ENCODE measurements around the gene SHC3. TPM values are rescaled to one million over a fixed set of nuclear protein-coding genes. Genes with fewer than 3 reads are reported as not detected.
A peak's percentile ranks its signal among the peaks of the same experiment; 100 is the strongest.

The SHC3 gene
- total RNA-seq, 1 donor from 2014 or later, result 0.85 TPM

DNA sequence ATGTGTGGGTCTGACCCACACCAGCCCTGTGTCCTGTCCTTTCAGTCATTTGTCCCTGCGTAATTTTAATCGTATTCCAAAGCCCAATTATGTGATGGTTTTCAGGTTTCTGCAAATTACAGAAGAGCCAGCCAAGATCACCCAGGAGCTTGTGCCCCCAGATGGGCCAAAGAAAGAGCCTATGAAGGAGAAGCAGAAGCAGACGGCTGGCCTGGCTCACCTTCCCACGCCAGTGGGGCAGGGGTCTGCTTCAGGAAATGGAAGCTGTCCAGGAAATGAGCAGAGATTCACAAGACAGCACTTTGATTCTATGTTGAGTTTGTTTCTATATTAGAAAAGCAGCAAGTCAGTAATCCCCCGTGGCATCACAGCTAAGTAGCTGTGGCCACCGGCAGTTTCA is 175.6 kb downstream of the SHC3 start:
- TF ChIP-seq, protein P1, sequence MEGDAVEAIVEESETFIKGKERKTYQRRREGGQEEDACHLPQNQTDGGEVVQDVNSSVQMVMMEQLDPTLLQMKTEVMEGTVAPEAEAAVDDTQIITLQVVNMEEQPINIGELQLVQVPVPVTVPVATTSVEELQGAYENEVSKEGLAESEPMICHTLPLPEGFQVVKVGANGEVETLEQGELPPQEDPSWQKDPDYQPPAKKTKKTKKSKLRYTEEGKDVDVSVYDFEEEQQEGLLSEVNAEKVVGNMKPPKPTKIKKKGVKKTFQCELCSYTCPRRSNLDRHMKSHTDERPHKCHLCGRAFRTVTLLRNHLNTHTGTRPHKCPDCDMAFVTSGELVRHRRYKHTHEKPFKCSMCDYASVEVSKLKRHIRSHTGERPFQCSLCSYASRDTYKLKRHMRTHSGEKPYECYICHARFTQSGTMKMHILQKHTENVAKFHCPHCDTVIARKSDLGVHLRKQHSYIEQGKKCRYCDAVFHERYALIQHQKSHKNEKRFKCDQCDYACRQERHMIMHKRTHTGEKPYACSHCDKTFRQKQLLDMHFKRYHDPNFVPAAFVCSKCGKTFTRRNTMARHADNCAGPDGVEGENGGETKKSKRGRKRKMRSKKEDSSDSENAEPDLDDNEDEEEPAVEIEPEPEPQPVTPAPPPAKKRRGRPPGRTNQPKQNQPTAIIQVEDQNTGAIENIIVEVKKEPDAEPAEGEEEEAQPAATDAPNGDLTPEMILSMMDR (IDR thresholded peaks at IDR 0.05), result no peak
- Histone ChIP-seq H3K4me1 (peaks cover 12 to 29% of the 10 kb centered on the region in 2 donors), H3K4me3 (no peak overlapping the region), H3K27me3 (no peaks in the 10 kb centered on the region), H3K36me3 (peaks cover 26 to 52% of the 10 kb centered on the region in 2 donors), H3K9me3 (no peaks in the 10 kb centered on the region), H3K27ac (no peak overlapping the region)
- intact Hi-C loops (cut with DNase I), result no loop called here
- peak in 1 of 2 donors; percentile 22 for DNase-seq (ENCODE audit: low spot score in 2 of 2)

DNA sequence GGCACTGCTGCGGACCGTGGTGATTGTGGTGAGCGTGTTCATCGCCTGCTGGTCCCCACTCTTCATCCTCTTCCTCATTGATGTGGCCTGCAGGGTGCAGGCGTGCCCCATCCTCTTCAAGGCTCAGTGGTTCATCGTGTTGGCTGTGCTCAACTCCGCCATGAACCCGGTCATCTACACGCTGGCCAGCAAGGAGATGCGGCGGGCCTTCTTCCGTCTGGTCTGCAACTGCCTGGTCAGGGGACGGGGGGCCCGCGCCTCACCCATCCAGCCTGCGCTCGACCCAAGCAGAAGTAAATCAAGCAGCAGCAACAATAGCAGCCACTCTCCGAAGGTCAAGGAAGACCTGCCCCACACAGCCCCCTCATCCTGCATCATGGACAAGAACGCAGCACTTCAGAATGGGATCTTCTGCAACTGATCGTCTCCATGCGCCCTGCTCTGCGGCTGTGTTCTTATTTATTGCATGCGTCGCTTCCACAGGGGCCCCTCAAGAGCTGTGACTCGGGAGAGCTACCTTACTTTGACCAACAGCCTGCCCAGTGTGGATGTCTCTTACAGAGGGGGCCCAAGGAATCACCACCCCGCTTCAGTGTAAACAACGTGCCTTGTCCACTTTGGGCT is 176.6 kb downstream of the SHC3 start:
- H3K4me1 ChIP-seq, result peaks cover 18 to 39% of the 10 kb centered on the region in 2 donors
- no peaks in the 10 kb centered on the region for H3K27me3 ChIP-seq
- H3K4me3 ChIP-seq, result no peak overlapping the region
- no peak overlapping the region for H3K27ac ChIP-seq
- TF ChIP-seq, protein P1 (IDR thresholded peaks at IDR 0.05), result no peak
- H3K9me3 ChIP-seq, result no peaks in the 10 kb centered on the region
- intact Hi-C loops (cut with DNase I), result loop anchor here (1.0 kb wide), 1 partner anchor 409 kb away; no protein-coding TSS in a partner anchor
- H3K36me3 ChIP-seq, result peaks cover 28 to 56% of the 10 kb centered on the region in 2 donors
- peak in 1 of 2 donors; percentile 63 for DNase-seq (ENCODE audit: low spot score in 2 of 2)

DNA sequence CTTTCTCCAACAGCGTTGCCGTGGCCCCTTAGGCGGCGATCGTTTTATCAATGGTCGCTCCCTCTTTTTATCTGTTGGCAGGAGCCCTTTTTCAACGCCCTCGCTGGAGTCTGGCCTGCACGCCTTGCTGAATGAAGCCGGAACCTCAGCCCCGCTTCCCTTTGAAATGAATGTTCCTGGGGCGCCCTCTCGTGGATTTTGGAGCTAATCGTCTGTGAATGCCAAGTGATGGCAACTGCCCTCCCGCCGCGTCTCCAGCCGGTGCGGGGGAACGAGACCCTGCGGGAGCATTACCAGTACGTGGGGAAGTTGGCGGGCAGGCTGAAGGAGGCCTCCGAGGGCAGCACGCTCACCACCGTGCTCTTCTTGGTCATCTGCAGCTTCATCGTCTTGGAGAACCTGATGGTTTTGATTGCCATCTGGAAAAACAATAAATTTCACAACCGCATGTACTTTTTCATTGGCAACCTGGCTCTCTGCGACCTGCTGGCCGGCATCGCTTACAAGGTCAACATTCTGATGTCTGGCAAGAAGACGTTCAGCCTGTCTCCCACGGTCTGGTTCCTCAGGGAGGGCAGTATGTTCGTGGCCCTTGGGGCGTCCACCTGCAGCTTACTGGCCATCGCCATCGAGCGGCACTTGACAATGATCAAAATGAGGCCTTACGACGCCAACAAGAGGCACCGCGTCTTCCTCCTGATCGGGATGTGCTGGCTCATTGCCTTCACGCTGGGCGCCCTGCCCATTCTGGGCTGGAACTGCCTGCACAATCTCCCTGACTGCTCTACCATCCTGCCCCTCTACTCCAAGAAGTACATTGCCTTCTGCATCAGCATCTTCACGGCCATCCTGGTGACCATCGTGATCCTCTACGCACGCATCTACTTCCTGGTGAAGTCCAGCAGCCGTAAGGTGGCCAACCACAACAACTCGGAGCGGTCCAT is 177.4 kb downstream of the SHC3 start:
- H3K4me3 ChIP-seq, result peak overlapping the region; percentile 33 to 39
- intact Hi-C loops (cut with DNase I), result loop anchor here (1.0 kb wide), 2 partner anchors 21 to 408 kb away; no protein-coding TSS in a partner anchor
- no peaks in the 10 kb centered on the region for H3K27me3 ChIP-seq
- no peaks in the 10 kb centered on the region for H3K9me3 ChIP-seq
- H3K27ac ChIP-seq, result peak overlapping the region; percentile 72 to 75
- TF ChIP-seq, protein P1 (IDR thresholded peaks at IDR 0.05), result peak; percentile 76 to 87 (median 76)
- peaks cover 18 to 44% of the 10 kb centered on the region in 2 donors for H3K4me1 ChIP-seq
- DNase-seq (ENCODE audit: low spot score in 2 of 2), result peak; percentile 46 to 94
- H3K36me3 ChIP-seq, result peaks cover 28 to 56% of the 10 kb centered on the region in 2 donors

GRCh38 chr9:89000371-89000781 is 178.2 kb downstream of the SHC3 start:
- H3K36me3 ChIP-seq, result peaks cover 31 to 55% of the 10 kb centered on the region in 2 donors
- DNase-seq (ENCODE audit: low spot score in 2 of 2), result peak in 1 of 2 donors; percentile 67
- H3K4me1 ChIP-seq, result peaks cover 18 to 44% of the 10 kb centered on the region in 2 donors
- intact Hi-C loops (cut with DNase I), result loop anchor here (1.0 kb wide), 1 partner anchor 20 kb away; no protein-coding TSS in a partner anchor
- peak overlapping the region; percentile 72 to 75 for H3K27ac ChIP-seq
- H3K4me3 ChIP-seq, result peak overlapping the region in 1 of 2 donors; percentile 39
- no peaks in the 10 kb centered on the region for H3K9me3 ChIP-seq
- no peaks in the 10 kb centered on the region for H3K27me3 ChIP-seq
- TF ChIP-seq, protein P1 (IDR thresholded peaks at IDR 0.05), result no peak

DNA sequence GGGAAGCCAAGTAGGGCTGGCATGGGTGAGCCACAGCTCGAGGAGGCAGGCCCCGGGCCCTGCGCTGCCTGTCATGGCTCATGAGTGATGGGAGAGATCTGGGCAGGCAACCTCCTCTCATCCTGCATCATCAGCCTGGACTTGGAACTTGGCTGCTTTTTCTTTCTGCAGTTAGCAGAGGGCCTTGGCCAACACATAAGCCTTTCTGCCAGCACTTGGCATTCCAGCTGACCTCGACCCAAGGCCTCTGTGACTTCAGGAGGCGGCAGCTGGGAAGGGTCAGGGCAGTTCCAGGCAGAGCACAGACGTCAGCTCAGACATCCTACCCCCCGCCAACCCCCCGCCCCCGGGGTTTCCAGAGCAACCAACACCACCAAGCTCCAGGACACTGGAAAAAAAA is 179.7 kb downstream of the SHC3 start:
- peak overlapping the region; percentile 2 to 21 for H3K4me3 ChIP-seq
- H3K27me3 ChIP-seq, result no peaks in the 10 kb centered on the region
- H3K27ac ChIP-seq, result peak overlapping the region; percentile 72 to 75
- DNase-seq (ENCODE audit: low spot score in 2 of 2), result peak; percentile 29 to 92
- peaks cover 20 to 51% of the 10 kb centered on the region in 2 donors for H3K4me1 ChIP-seq
- TF ChIP-seq, protein P1 (IDR thresholded peaks at IDR 0.05), result no peak
- H3K36me3 ChIP-seq, result peaks cover 23 to 41% of the 10 kb centered on the region in 2 donors
- intact Hi-C loops (cut with DNase I), result loop anchor here (2.0 to 10.0 kb wide), 5 partner anchors 184 to 612 kb away; partner anchors contain the start of gene SPIN1
- H3K9me3 ChIP-seq, result no peaks in the 10 kb centered on the region

All from ascending aorta (tissue), 2 donors.